GM04504 (cell line): ENCODE measurements around the gene PSMG1.
"Not testable (repeated sequence)": the region's sequence is repeated elsewhere in the genome, so short reads cannot be mapped to it uniquely, and the experiment has no call there.

Experiments used
- DNase-seq: peaks from one replicate; pipeline ENCODE4 v3.0.0-alpha.2; 2012; ENCODE audit warnings: low read depth

PSMG1 gene

GRCh38 chr21:39183272-39184049, at the start of gene PSMG1:
TSS of gene PSMG1 (minus strand) at chr21:39183451. CDS start at chr21:39183385, 66 bp downstream.
- peak; percentile 86 for DNase-seq

GRCh38 chr21:39232861-39233291, 49.6 kb upstream of the PSMG1 start:
- peak; percentile 1 for DNase-seq

- DNase-seq = no peak
Observed at GRCh38 chr21:39224930-39225329, 41.7 kb upstream of the PSMG1 start.

- DNase-seq = no peak
Observed at GRCh38 chr21:39221997-39222486, 38.8 kb upstream of the PSMG1 start.

GRCh38 chr21:39221282-39221996, 38.2 kb upstream of the PSMG1 start:
- no peak for DNase-seq

- not testable (repeated sequence) for DNase-seq
Observed at GRCh38 chr21:39220875-39221274, 37.6 kb upstream of the PSMG1 start.

- no peak for DNase-seq
Observed at GRCh38 chr21:39220150-39220549, 36.9 kb upstream of the PSMG1 start.

GRCh38 chr21:39218082-39218409, 34.8 kb upstream of the PSMG1 start:
- no peak for DNase-seq

- no peak for DNase-seq
Observed at GRCh38 chr21:39217356-39218081, 34.3 kb upstream of the PSMG1 start.

GRCh38 chr21:39216290-39216689, 33.0 kb upstream of the PSMG1 start:
- no peak for DNase-seq

- no peak for DNase-seq
Observed at GRCh38 chr21:39215078-39215477, 31.8 kb upstream of the PSMG1 start.

GRCh38 chr21:39209334-39209688, 26.1 kb upstream of the PSMG1 start:
- no peak for DNase-seq

- no peak for DNase-seq
Observed at GRCh38 chr21:39208624-39209333, 25.5 kb upstream of the PSMG1 start.

GRCh38 chr21:39204134-39204533, 20.9 kb upstream of the PSMG1 start:
- DNase-seq = no peak

- DNase-seq = no peak
Observed at GRCh38 chr21:39198800-39199199, 15.5 kb upstream of the PSMG1 start.

GRCh38 chr21:39197448-39198233, 14.4 kb upstream of the PSMG1 start:
- no peak for DNase-seq

- no peak for DNase-seq
Observed at GRCh38 chr21:39196838-39197237, 13.6 kb upstream of the PSMG1 start.

- no peak for DNase-seq
Observed at GRCh38 chr21:39196310-39196709, 13.1 kb upstream of the PSMG1 start.

GRCh38 chr21:39193380-39193779, 10.1 kb upstream of the PSMG1 start:
- DNase-seq = no peak

- no peak for DNase-seq
Observed at GRCh38 chr21:39189857-39190604, 6.8 kb upstream of the PSMG1 start.
